ENCODE data around the gene FRMD1.

FRMD1 gene

DNA sequence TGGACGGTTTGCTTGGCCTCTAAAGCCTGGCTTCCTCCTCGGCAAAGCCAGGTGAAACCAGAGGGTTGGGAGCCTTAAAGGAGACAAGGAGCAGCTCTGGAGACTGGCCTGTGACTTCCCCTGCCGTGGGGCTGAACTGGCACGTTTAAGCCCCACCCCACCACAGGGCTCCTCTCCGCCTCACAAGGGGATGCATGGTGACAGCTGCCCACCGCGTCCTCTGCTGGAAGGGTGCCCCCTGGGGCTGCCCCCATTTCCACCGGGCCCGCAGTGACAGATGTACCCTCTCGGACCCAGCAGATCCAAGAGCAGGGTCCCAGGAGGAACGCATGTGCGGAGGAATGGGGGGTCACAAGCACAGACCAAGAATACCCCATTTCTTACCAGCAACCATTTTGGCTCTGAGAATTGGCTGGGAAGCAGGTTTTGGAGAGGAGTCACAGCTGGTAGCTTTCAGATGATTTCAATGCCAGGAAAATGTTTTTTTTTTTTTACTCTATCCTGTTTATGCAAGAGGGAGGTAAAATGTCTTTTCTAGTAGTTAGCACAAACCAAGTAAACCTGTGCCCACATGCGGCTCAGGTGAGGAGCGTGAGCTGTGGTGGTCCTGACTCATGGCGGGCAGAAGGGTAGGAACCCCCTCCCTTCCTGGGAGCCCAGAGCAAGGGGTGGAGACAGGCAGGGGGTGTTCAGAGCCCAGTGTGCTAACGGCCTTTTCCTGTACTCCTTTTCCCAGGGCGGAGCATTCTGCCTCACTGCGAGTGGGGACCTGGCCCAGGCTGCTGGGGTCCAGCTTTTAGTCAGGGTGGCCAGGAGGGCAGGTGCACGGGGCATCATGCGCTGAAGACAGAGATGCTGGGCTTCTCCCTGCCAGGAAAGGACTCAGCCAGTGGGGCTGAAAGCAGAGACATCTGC is 33.0 kb downstream of the FRMD1 start:
- in situ Hi-C loops (cut with MboI; ENCODE audit: low sequenced_read_pairs): no loop called here

DNA sequence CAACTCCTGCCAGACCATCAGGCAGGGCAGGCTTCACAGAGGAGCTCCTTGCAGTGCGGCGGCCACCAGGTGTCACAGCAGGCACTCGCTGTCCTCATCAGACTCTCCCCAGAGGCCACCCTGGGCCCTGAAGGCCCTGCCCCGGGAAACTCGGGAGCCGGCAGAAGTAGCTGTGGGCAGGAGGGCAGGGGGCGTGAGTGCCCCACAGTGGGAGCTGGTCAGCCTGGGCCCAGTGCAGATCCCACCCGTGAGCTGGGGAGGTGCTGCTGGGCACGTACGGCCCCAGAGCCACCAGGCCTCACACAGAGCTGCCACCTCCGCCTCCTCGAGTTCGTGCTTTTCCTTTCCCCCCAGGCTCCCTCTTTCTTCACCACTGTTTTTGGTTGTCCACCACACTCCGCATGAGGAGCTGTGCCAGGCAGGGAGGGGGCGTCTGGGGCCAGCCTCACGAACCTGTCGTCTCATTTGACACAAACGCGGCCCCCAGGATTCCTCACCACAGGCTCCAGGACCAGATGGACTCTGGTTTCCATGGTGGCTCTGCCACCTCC is 33.8 kb downstream of the FRMD1 start:
- in situ Hi-C loops (cut with MboI; ENCODE audit: low sequenced_read_pairs): no loop called here

DNA sequence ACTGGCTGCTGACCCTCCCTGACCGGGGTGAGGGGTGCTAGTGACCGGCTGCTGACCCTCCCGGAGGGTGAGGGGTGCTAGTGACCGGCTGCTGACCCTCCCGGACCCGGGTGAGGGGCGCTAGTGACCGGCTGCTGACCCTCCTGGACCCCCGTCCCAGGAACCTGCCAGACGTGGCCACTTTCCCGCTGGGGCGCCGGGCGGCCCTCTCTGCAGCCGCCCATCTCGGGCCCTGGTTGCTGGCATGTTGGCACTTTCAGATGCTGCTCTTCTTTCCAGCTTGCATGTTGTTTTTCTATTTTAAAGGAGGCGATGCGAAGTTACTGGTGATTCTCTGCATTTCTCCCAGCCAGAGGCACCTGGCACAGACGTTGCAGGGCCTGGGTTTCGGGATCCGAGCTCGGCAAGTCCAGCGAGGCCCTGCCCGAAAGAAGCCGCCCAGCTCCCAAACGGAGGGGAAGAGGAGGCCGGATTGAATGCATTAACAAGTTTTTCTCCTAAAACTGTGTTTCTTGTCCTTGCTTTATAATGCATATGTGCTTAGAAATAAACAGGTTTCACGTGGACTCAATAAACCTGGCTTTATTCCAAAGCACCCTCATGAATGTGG is 34.4 kb downstream of the FRMD1 start:
- in situ Hi-C loops (cut with MboI; ENCODE audit: low sequenced_read_pairs): no loop called here

DNA sequence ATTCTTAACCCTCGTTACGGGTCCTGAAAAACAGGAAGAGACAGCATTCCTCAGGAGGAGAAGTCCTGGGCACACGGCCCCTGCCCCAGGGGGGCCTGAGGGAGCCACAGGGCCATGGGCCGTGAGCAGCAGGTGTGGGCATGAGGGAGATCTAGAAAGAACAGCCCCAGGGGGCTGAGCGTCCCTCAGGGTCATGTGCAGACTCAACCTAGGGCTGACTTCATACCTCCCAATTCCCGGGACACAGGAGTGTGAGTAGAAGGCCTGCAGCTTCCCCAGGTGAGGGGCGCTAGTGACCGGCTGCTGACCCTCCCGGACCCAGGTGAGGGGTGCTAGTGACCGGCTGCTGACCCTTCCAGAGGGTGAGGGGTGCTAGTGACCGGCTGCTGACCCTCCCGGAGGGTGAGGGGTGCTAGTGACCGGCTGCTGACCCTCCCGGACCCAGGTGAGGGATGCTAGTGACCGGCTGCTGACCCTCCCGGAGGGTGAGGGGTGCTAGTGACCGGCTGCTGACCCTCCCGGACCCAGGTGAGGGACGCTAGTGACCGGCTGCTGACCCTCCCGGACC is 35.1 kb downstream of the FRMD1 start:
- in situ Hi-C loops (cut with MboI; ENCODE audit: low sequenced_read_pairs): no loop called here

DNA sequence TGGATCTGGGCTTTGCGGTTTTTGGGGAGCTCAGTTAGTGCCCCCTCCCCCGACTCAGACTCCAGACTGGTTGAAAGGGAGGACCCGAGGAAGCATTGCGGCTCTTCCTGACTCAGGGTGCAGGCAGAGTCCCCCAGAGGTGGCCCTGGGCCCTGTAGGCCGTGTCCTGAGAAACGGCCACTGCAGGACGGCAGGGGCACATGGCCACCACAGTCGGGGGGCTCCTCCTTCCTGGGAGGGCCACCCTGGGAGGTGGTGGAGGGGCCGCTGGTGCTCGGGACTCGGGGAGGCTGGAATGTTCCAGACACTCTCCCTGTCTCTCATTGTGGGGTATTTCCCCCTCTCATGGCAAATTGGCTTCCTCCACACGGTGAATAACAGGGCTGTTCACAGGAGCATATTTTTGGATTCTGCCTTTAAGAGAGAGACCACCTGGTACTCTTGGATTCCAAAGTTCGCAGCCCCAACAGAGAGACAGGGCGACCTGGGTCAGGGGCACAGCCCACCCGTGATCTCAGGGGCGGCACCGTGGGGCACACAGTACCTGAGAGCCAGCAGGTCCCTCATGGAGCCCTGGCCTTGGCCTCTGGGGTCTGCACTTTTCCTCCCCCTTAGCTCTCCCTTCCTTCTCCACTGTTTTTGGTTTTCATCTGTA is 35.7 kb downstream of the FRMD1 start:
- in situ Hi-C loops (cut with MboI; ENCODE audit: low sequenced_read_pairs): no loop called here

DNA sequence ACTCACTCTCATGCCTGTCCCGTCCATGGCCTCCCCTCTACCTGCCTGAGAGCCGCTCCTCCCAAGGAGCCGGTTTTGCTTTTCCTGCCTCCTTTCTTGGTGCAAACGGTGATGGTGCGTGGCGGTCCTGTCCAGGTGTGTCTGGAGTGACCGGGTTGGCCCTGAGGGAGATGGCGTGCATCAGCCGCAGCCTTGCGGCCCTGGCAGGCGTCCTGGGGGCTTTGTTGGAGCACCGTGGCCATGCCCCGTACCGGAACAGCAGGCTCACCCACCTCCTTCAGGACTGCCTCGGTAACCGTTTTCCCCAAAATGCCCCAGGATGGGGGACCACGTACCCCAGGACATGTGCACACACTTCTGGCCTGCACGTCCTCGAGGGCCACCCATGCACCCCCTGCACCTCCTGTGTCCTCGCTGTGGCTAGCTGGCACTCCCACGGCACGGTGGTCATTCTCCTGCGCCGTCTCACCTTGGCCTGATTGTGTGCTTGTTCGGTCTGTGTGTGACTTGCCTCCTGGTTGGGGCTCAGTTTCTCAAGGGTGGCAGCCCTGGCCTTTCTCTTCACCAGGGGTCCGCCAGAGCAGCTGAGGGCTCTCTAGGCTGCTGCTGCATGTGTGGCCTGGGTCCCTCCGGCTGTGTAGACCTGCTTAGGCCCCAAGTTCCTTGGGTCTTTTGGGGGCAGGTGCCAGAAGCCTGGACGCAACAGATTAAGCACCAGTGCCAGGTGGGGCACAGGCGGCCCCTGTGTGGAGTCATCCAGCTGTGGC is 36.4 kb downstream of the FRMD1 start:
- in situ Hi-C loops (cut with MboI; ENCODE audit: low sequenced_read_pairs): no loop called here

DNA sequence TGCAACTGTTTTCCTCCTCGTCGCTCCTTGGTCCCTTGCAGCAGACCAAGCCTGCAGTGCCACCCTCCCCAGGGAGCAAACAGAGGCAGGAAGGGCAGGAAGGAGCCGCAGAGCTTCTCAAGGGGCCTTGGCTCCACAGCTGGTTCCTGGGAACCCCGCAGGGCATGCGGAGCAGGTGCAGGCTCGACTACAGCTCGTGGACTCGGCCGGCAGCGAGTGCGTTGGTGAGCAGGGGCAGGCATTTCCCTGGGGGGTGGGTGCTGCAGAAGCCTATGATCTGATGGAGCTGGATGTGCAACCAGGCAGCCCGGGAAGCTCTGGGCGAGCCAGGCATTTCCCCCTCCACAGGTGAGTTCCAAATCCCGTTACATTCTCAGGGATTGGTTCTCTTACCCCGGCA is 37.1 kb downstream of the FRMD1 start:
- in situ Hi-C loops (cut with MboI; ENCODE audit: low sequenced_read_pairs): no loop called here

DNA sequence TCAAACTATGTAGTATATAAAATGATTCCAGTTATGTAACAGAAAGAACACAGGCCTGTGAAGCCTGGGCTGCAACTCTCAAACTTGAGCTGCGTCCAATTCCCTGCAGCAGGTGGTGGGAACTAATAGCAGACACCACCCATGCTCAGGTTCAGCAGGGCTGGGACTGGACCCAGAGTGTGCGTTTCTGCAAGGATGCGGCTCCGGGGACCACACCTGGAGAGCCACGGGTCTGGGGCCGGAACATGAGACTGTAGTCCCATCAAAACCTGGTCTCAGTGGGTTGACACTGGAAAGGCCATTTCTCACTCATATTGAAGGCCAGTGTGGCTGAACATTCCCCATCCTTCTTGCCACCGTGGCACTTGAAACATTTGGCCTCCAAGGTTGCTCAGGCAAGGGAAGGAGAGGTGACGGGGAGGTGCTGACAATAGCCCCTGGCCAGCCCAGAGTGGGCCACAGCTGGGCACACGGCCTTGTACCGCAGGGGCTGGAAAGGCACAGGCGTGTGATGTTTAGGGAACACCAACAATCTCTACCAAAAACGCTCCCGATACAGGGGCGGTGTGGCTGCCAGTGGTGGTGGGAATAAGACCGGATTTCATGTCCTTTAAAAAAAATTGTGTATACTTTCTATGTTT is 38.0 kb downstream of the FRMD1 start:
- in situ Hi-C loops (cut with MboI; ENCODE audit: low sequenced_read_pairs): no loop called here

DNA sequence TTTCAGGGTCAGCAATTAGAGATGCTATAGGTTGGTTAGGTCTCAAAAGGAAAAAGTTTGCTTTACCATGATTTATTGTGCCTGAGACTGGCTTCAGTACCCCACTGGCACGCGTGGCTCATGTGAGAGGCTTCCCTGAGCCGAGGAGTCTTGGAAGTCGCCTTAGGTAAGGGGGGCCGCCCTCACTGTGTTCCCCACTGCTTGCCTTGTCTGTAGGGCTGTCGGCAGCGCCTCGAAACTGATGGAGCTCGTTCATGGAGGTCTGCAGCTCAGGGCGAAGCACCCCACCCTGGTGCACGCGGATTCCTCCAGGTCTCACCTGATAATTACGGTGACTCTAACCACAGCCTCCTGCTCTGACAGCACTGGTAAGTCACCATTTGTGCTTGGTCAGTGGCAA is 39.2 kb downstream of the FRMD1 start:
- in situ Hi-C loops (cut with MboI; ENCODE audit: low sequenced_read_pairs): no loop called here

DNA sequence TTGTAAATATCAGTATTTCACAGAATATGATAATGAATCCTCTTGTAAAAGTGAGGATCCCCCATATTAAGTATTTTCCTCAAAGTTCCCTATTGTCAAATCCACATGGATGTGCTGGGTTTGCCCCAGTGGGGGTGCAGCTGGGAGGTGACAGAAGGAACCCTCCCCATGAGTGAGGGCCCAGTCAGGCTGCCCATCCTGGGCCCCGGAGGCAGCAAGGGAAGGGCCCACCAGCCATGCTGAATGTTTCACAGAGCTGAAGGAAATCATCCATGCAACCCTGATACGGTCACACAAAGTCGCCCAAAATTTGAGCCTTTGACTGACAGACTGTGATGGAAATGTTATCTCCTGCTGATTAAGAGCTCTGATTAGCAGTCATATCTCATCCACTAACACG is 39.7 kb downstream of the FRMD1 start:
- in situ Hi-C loops (cut with MboI; ENCODE audit: low sequenced_read_pairs): no loop called here

DNA sequence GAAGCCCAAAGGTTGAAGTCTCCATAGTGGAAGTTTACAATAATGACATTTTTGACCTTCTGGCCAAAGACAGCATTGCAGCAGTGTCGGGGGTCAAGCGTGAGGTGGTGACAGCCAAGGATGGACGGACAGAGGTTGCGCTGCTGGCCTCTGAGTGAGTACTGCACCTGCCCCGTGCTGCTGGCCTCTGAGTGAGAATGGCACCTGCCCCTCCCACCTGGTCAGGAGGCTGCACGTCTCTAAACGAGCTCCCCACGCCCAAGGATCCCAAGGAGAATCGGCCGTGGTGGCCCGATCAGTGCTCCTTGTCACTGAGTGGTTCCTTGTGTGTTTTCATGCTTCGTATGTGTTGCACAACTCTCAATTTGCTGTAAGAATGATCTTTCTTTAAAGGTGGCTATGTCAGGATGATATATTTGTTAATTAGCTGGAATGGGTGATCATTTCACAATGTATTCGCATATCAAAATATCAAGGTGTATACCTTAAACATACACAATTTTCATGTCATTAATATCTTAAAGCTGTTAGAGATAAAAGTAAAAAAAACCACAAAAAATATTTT is 40.4 kb downstream of the FRMD1 start:
- in situ Hi-C loops (cut with MboI; ENCODE audit: low sequenced_read_pairs): no loop called here

DNA sequence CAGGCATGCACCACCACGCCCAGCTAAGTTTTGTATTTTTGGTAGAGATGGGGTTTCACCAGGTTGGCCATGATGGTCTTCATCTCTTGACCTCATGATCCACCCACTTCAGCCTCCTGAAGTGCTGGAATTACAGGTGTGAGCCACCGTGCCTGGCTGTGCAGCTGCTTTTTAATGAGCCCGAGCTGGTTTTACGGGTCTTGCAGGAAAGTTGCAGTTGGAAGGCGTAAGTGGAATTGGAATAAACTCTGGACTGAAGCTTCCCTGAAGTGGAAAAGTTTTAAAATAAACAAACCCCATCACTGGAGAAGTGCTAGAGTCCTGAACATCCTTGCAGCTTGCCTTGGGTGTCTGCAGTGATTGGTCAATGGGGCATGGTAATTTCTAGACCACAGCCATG is 41.2 kb downstream of the FRMD1 start:
- in situ Hi-C loops (cut with MboI; ENCODE audit: low sequenced_read_pairs): no loop called here

DNA sequence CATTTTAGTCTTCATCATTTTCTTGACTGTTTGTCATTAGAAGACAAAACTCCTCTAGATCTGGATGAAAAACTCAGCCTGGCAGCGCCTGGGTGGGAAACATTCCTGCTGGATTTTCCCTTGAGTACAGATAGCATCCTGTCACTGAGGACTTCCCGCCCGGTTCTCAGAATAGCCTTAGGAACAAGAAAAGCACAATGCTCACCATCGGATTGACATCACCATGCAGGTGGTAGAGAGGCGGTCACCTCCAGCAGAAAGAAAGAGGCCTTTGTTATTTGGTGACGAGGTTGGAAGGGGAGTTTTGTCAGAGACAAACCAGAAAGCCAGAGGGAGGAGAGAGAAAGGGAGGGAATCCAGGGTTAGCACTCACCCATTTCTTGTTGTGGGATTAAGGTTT is 41.8 kb downstream of the FRMD1 start:
- in situ Hi-C loops (cut with MboI; ENCODE audit: low sequenced_read_pairs): no loop called here

DNA sequence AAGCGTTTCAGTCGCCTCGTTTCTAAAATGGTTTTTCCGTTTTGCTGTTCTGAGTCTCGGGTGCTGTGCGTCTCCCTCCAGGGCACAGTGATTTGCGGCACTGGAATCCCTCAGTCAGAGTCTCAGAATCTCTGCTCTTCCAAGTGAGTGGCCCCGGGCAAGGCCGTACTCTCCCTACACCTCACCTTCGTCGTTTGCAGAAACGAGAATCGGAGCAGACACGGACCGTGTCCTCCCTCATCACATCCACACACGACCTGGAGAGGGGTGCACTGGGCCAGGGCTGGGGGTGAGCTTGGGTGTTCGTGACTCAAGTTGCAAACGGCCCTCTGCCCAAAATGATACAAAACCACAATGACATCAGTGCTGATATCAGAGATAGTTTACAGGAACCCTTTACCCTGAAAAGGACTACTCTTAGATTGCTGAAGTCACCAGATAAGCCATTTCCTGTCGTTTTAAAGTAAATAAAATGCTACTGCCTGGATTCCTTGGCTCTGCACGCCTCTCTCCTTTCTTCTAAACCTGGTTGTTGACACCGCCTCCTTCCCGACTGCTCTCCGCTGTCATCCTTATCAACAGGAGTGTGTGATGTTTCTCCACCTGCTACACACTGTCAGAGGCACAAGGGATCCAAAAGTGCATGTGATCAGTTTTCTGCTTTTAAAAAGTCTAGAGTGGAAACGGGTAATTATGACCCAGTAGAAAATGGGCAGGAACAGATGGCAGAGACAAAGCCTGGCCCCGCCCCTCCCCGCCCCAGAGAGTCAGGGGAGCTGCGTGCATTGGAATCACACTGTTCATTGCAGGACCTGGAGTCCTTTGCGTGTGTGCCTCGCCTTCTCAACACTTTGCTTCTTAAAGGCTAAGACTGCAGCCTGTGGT is 43.1 kb downstream of the FRMD1 start:
- in situ Hi-C loops (cut with MboI; ENCODE audit: low sequenced_read_pairs): no loop called here

DNA sequence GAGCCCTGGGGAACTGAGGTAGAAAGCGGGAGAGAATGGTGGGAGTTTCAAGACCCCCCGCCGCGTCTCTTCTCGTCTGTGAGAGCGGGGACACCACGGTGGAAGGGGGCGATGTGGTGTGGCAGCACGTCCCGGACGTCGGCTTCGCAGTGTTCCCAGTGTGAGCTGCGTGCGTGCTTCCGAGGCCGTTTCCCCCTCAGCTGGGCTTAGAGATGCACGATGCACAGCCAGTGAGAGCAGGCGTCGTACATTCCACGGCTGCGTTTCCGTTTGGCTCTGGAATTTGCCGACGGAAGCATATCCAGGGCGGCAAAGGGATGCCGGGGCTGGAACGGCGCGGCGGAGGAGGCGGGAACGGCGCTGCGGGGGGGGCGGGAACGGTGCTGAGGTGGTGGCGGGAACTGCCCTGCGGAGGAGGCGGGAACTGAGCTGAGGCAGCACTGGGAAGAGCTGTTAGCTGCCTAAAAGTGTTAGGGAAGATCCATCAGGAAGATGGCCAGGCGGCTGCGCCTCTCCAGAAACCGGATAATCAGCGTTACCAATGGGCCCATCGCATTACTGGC is 43.8 kb downstream of the FRMD1 start:
- in situ Hi-C loops (cut with MboI; ENCODE audit: low sequenced_read_pairs): no loop called here

DNA sequence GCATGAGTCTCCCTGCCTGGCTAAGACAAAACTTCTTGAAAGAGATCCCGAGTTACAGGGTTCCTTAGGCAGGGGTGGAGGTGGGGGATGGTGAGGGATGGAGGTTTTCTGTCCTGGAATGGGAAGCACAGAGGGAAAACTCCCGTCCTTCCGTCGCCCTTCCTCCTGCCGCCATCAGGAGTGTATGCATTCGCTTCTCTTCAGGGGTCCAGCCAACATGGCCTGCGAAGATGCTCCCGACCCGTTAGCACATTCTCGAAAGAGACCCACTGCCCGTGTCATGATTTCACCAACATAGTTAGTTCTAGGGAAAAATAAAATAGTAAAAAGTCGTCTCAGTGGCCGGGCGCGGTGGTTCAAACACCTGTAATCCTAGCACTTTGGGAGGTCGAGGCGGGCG is 44.5 kb downstream of the FRMD1 start:
- in situ Hi-C loops (cut with MboI; ENCODE audit: low sequenced_read_pairs): no loop called here

DNA sequence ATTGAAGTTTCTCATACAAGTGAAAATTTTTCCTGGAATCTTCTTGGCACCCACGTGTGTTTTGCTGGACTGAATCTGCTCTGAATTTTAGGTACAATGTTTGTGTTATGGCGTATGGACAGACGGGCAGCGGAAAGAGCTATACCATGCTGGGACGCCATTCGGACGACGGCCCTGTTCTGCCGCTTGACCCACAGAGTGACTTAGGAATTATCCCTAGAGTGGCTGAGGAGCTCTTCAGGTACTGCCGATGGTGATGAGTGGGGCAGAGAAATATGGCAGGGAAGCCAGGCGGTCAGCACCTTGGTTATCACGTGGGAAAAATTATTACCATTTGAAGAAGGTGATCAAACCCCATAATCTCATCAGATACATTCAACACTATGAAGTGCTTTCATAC is 45.2 kb downstream of the FRMD1 start:
- in situ Hi-C loops (cut with MboI; ENCODE audit: low sequenced_read_pairs): no loop called here

DNA sequence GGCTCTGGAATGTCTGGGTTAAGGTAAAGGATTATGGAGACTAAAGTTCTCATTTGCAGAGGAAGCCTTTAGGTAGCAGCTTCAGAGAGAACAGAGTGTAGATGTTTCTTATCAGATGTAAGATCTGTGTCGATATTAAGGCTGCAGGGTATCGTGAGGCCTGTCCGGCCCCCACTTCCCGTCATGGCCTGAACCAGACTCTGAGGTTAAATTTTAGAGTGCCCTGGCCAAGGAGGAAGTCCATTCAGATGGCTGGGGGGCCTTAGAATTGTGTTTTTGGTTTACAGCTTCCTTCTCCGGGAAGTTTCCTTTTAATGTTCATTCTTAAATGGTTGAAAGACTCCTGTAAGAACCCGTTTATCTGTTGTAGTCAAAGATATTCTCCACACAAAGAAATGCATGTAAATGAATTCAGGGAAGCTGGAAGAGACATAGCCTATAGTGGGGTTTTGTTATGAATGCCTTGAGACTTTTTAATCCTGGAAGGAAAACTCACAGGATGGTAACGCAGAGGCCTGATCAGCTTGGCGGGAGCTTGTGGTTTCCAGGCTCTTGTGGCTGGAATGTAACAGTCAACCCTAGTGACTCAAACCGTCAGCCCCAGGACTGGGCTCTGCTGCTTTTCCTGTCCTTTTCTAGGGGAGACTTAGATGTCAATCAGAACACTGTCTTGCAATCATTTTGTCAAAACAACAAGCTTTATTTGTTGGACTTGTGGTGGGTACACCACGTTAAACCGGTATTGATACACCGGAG is 46.8 kb downstream of the FRMD1 start:
- in situ Hi-C loops (cut with MboI; ENCODE audit: low sequenced_read_pairs): no loop called here

Data from hTERT RPE-1 (cell line).